IPS-18a (cell line): ENCODE results near the gene MBIP.

Experiments used
- H3K27ac ChIP-seq: one replicate; pipeline ENCODE4 v1.5.1; 2013; ENCODE audit warnings: low read length
- H3K27me3 ChIP-seq: one replicate; pipeline ENCODE4 v1.6.1; 2013; ENCODE audit warnings: mild to moderate bottlenecking, low read length; ENCODE audit not compliant: control insufficient read depth, insufficient read depth
- H3K36me3 ChIP-seq: one replicate; pipeline ENCODE4 v1.6.1; 2013; ENCODE audit warnings: low read depth, low read length; ENCODE audit not compliant: control insufficient read depth
- H3K4me1 ChIP-seq: one replicate; pipeline ENCODE4 v1.6.1; 2013; ENCODE audit warnings: low read depth, low read length; ENCODE audit not compliant: control insufficient read depth
- H3K4me3 ChIP-seq: one replicate; pipeline ENCODE4 v1.5.1; 2013; ENCODE audit warnings: low read length
- H3K9ac ChIP-seq: one replicate; pipeline ENCODE4 v1.6.1; 2013; ENCODE audit warnings: mild to moderate bottlenecking, low read length, moderate library complexity
- H3K9me3 ChIP-seq: one replicate; pipeline ENCODE4 v1.6.1; 2013; ENCODE audit warnings: low read depth, low read length; ENCODE audit not compliant: control insufficient read depth

Gene MBIP

DNA sequence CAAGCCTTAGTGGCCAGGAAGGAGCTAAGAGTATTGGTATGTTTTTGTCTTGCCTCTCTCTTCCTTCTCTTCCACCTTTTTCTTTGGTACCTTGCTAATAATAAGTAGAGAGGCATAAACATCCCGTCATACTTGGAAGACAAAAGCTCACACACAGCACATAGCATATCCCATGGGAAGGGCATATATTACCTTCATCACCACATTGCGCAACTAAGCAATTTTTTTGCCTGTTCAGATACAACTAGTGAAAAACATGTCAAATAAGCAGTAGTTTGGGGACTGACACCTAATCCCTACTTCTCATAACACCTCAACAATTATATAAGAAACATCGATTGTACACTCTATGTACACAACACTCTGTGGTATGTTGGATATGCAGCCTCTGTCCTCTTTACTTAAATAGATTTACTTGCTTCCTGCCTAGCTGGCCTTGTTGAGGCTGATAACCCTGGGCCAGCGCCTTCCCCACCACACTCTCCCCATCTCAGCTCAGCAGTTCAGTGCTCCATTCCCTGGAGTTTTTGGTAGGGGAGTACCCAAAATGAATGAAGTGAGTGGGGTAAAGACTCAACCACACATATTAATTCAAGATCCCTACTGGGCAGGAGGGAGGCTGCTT is 35.4 kb downstream of the MBIP start:
- H3K9ac ChIP-seq, result no peak overlapping the region
- no peaks in the 10 kb centered on the region for H3K36me3 ChIP-seq
- H3K27me3 ChIP-seq, result no peaks in the 10 kb centered on the region
- H3K9me3 ChIP-seq, result no peaks in the 10 kb centered on the region
- peaks cover 12% of the 10 kb centered on the region for H3K4me1 ChIP-seq
- H3K27ac ChIP-seq, result no peak overlapping the region
- no peak overlapping the region for H3K4me3 ChIP-seq

DNA sequence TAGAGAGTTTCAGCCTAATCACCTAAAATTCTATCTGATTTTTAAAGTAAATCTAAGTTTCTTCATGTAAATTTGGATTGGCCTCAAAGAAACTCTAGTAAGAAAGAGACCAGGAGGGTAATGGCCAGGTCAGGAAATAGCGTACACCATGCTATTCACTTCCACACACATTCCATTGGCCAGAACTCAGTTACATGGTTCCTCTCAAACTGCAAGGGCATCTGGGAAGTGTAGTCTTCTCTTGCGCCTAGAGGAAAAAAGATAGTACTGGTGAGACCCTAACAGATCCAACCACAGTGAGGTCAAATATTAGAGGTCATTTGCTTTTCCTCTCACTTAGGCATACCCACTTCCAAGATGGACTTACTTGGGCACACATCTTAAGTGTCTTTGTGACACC is 39.1 kb downstream of the MBIP start:
- H3K36me3 ChIP-seq, result no peaks in the 10 kb centered on the region

GRCh38 chr14:36279306-36280190 is 40.9 kb downstream of the MBIP start:
- Histone ChIP-seq H3K9ac (peak overlapping the region; percentile 34), H3K9me3 (no peaks in the 10 kb centered on the region), H3K36me3 (no peaks in the 10 kb centered on the region), H3K4me3 (peak overlapping the region; percentile 33), H3K27me3 (no peaks in the 10 kb centered on the region), H3K27ac (peak overlapping the region; percentile 49), H3K4me1 (peaks cover 50% of the 10 kb centered on the region)

More for the DNA sequence above, 39.1 kb downstream of the MBIP start:
- Histone ChIP-seq H3K9me3 (no peaks in the 10 kb centered on the region), H3K4me1 (peaks cover 42% of the 10 kb centered on the region), H3K27me3 (no peaks in the 10 kb centered on the region), H3K9ac (no peak overlapping the region), H3K27ac (no peak overlapping the region), H3K4me3 (no peak overlapping the region)

GRCh38 chr14:36275741-36276140 is 44.7 kb downstream of the MBIP start:
- H3K27ac ChIP-seq, result no peak overlapping the region
- H3K36me3 ChIP-seq, result no peaks in the 10 kb centered on the region
- no peaks in the 10 kb centered on the region for H3K27me3 ChIP-seq
- no peaks in the 10 kb centered on the region for H3K9me3 ChIP-seq
- no peak overlapping the region for H3K9ac ChIP-seq
- no peak overlapping the region for H3K4me3 ChIP-seq
- H3K4me1 ChIP-seq, result peaks cover 63% of the 10 kb centered on the region

DNA sequence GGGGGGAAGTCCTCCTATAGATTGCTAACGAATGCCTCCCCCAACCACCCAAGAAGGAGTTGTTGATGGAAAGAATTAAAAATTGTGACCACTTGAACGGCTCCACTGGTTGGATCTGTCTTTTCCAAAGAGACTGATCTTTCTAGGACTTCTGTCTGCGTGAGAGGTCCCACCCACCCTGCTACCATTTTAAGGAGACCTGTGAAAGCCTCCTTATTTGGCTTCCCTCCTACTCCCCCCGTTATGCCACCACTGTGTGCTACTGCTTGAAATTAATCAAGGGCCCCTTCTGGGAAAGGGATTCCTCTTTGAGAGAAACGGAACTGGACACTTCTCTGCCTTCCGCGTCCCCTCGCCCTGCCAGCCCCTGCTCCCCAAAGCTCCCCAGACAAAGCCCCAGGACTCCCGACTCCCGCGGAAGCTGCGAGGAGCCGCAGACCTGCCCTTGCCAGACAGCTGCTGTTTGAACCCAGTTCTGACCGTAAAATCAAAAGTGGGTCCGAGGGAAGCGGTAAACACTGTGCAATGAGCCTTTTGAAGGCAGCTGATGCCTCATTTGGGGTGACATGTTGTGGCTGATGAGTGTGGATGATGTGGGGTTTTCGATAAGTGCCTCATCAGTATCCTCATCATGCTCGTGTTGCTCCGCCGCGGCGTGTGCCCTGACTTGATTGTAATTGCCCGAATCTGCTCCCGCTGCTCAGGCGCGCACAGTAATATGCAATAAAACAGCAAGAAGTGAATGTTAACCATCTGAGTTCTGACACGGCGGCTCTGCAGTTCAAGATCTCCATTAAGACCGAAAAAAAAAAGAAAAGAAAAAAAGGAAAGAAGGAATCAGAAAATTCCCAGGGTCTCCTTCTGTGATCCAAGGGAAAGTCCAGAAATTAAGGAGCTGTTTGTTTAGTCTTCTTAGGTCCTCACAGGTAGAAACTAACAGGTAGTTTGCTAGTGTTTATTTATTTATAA is 48.2 kb downstream of the MBIP start:
- Histone ChIP-seq H3K36me3 (no peaks in the 10 kb centered on the region), H3K4me1 (peaks cover 71% of the 10 kb centered on the region), H3K9me3 (no peaks in the 10 kb centered on the region), H3K4me3 (no peak overlapping the region), H3K27me3 (peaks cover 8% of the 10 kb centered on the region), H3K9ac (no peak overlapping the region), H3K27ac (no peak overlapping the region)

- Histone ChIP-seq H3K27me3 (peaks cover 8% of the 10 kb centered on the region), H3K9ac (no peak overlapping the region), H3K4me1 (peaks cover 63% of the 10 kb centered on the region), H3K4me3 (no peak overlapping the region), H3K9me3 (no peaks in the 10 kb centered on the region), H3K36me3 (no peaks in the 10 kb centered on the region), H3K27ac (no peak overlapping the region)
Observed at GRCh38 chr14:36271222-36271621, 49.2 kb downstream of the MBIP start.

- no peaks in the 10 kb centered on the region for H3K36me3 ChIP-seq
Observed at GRCh38 chr14:36270191-36270590, 50.2 kb downstream of the MBIP start.

GRCh38 chr14:36268121-36268520 is 52.3 kb downstream of the MBIP start:
- Histone ChIP-seq H3K9ac (no peak overlapping the region), H3K27ac (no peak overlapping the region), H3K36me3 (no peaks in the 10 kb centered on the region), H3K9me3 (no peaks in the 10 kb centered on the region), H3K4me1 (peaks cover 53% of the 10 kb centered on the region), H3K4me3 (no peak overlapping the region), H3K27me3 (peaks cover 8% of the 10 kb centered on the region)

More at GRCh38 chr14:36270191-36270590, 50.2 kb downstream of the MBIP start:
- H3K4me1 ChIP-seq, result peaks cover 58% of the 10 kb centered on the region
- no peak overlapping the region for H3K9ac ChIP-seq
- H3K4me3 ChIP-seq, result no peak overlapping the region
- H3K9me3 ChIP-seq, result no peaks in the 10 kb centered on the region
- no peak overlapping the region for H3K27ac ChIP-seq
- peaks cover 8% of the 10 kb centered on the region for H3K27me3 ChIP-seq

GRCh38 chr14:36264595-36264994 is 55.8 kb downstream of the MBIP start:
- Histone ChIP-seq H3K27ac (no peak overlapping the region), H3K36me3 (no peaks in the 10 kb centered on the region), H3K4me3 (no peak overlapping the region), H3K9ac (no peak overlapping the region), H3K4me1 (peaks cover 25% of the 10 kb centered on the region), H3K9me3 (no peaks in the 10 kb centered on the region), H3K27me3 (peaks cover 8% of the 10 kb centered on the region)

DNA sequence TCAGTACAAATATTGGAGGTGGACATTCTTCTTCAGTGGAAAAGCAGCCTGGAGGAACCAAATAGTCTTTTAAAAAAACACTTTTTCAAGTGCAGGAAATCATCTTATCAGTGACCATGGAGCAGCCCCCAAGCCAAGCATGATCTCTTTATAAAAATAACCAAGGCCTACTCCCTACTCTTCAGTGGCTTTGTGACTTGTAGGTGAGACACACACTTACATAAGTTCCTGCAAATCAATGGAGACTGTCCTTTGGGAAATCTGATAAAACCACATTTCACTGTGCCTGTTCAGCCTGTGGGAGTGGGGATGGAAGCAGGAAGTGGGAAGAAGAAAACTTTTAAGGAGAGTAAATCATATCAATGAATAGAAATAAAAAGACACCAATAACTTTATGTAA is 56.3 kb downstream of the MBIP start:
- Histone ChIP-seq H3K36me3 (no peaks in the 10 kb centered on the region), H3K27me3 (peaks cover 8% of the 10 kb centered on the region), H3K27ac (no peak overlapping the region), H3K4me1 (peaks cover 20% of the 10 kb centered on the region), H3K9ac (no peak overlapping the region), H3K9me3 (no peaks in the 10 kb centered on the region), H3K4me3 (no peak overlapping the region)

GRCh38 chr14:36260970-36261640 is 59.3 kb downstream of the MBIP start:
- H3K9ac ChIP-seq, result no peak overlapping the region
- H3K4me1 ChIP-seq, result no peaks in the 10 kb centered on the region
- no peaks in the 10 kb centered on the region for H3K36me3 ChIP-seq
- no peak overlapping the region for H3K27ac ChIP-seq
- no peaks in the 10 kb centered on the region for H3K27me3 ChIP-seq
- H3K4me3 ChIP-seq, result no peak overlapping the region
- H3K9me3 ChIP-seq, result no peaks in the 10 kb centered on the region
